GM12874 (cell line): ENCODE measurements around the gene FMC1.

ENCODE experiments used
- TF ChIP-seq, protein P1 (sequence below): IDR thresholded peaks from 2 replicates; pipeline ENCODE4 v1.5.1; 2011; ENCODE audit warnings: low read depth, mild to moderate bottlenecking, control low read depth, low read length, moderate library complexity; ENCODE audit not compliant: insufficient read depth

The FMC1 gene

DNA sequence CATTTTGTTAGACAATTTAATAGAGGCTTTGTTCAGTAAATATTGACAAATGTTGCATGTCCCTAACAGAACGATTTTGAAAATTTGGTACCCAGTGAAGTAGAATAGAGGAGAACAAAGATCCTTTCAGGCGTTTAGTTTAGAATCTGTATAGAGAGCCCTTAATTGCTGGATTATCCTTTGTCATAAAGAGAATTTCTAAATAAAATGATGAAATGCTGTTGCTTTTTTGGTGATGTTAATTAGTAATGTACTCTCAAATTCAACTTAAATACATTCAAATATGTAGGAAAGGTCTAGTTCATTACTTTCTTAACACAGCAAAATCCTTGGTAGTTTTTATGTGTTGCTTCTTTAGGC is 19.8 kb downstream of the FMC1 start:
- TF ChIP-seq, protein P1, sequence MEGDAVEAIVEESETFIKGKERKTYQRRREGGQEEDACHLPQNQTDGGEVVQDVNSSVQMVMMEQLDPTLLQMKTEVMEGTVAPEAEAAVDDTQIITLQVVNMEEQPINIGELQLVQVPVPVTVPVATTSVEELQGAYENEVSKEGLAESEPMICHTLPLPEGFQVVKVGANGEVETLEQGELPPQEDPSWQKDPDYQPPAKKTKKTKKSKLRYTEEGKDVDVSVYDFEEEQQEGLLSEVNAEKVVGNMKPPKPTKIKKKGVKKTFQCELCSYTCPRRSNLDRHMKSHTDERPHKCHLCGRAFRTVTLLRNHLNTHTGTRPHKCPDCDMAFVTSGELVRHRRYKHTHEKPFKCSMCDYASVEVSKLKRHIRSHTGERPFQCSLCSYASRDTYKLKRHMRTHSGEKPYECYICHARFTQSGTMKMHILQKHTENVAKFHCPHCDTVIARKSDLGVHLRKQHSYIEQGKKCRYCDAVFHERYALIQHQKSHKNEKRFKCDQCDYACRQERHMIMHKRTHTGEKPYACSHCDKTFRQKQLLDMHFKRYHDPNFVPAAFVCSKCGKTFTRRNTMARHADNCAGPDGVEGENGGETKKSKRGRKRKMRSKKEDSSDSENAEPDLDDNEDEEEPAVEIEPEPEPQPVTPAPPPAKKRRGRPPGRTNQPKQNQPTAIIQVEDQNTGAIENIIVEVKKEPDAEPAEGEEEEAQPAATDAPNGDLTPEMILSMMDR = no peak

DNA sequence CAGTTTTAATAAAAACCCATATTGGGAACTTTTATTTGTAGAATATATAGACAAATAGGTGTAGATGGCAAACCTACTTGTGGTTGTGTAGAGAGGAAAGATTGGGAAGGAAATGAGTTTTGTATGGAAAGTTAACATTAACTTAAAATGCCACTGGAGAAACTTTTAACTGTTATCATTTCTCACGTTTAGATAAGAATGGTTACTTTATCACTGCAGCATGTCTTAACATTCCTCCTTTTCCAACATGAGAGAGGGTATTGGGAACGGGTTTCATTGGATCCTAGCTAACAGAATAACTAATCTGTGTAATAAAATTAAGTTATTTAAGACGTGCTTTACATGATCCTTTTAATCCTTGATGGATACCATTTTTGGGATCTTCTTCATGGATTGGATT is 20.4 kb downstream of the FMC1 start:
- TF ChIP-seq, protein P1 = no peak

DNA sequence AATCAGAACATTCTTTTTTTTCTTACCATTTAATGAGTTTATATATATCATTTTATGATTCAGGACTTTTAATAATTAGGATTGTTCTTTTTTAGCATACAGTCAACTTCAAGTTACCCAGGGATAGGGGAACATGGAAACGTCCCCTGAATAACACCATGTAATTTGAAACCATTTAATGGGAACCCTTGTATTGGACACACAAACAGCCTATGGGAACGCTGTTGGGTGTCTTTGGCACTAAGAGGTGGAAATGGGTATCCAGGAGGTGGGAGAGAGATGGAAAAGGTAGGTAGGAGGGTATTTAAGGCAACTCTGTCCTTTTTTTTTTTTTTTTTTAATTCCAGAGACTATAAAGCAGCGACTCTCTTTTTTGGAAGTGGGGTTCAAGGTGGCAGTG is 21.2 kb downstream of the FMC1 start:
- TF ChIP-seq, protein P1 = no peak

DNA sequence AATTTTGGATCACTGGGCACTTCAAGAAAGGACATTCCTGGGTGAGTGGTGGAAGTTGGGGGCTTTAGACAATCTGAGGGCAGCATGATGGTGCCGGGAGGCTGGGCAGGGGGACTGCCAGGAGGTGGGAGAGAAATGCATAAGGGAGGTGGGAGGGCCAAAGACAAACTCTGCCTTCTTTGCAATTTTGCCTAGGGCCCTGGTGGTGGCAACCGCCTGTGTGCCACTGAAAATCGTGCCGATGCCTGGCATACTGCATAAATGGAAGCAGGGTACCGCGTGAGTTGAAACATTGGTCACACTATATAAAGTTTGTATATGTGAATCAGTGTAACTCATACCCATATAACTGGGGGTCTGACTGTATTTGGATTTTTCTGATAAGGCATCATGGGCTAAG is 21.8 kb downstream of the FMC1 start:
- TF ChIP-seq, protein P1 = no peak

DNA sequence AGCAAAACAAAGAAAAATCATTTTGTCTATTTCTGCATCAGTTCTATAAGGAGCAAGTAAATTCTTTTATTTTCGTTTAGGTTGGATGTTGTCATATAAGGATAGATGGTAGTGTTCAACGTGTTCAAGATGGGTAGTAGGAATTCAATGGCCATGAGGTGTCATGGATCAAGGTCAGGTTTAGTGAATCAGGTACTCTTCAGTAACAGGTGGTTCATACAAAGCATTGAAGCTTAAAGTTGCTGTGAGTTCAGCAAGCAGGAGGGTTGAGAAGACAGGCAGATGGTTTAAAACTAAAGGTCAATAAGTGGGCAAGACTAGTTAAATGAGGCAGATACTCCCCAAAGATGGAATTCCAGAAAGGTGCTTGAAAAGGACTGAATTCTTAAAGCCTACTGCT is 24.2 kb downstream of the FMC1 start:
- TF ChIP-seq, protein P1 = no peak

DNA sequence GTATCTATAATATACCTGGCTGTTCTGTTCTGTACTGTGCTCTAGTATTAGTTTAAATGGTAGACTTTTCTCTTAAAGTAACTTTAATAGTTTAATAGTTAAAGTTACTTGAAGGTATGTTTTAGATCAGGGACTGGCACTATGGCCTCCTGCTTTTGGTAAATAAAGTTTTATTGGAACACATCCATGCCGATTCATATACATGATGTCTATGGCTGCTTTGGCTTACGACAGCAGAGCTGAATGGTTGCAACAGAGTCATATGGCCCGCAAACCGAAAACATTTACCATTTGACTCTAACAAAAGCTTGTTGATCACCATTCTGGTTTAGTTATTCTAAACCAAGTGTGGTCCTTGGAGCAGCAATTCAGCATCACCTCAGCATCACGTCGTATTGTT is 25.3 kb downstream of the FMC1 start:
- TF ChIP-seq, protein P1 = no peak

DNA sequence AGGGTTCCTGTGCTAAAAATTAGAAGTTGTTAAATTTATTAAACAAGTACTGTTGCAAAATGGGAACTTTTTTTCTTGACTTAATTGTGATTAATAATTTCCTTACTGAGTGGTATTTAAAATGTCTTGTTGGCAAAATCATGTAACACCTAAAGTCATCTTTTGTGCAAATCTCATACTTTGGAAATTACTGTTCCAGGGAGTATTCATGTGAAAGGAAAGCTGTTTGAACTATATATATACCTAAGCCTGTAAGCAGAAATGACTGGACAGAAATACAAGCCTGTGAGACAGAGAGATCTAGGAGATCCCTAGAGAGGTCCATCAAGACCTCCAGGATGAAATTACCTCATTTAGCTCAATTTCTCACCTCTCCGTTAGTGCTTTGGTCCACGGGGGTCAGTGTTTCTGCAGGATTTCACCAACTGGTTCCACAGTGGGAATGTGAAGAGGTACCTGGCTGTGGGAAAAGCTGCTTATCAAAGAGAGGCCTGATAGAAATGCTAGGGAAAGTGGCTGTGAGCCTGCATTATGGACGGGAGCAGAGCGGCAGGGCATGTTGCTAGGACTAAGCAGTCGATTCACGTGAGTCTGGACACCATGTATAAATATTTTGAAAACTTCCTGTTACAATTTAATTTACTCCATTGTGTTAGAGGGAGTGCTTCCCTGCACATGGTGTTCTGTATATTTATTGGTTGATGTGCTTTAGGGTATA is 26.5 kb downstream of the FMC1 start:
- TF ChIP-seq, protein P1 = no peak
